ENCODE data around the gene PLAC9.

PLAC9 gene

GRCh38 chr10:80160361-80161320, 28.1 kb downstream of the PLAC9 start:
- no peak for DNase-seq (ENCODE audit: low spot score)

GRCh38 chr10:80161321-80162083, 29.0 kb downstream of the PLAC9 start:
- no peak for DNase-seq (ENCODE audit: low spot score)

- peak; percentile 69 for DNase-seq (ENCODE audit: low spot score)
These were observed 31.3 kb downstream of the PLAC9 start for GRCh38 chr10:80163741-80164341.

- no peak for DNase-seq (ENCODE audit: low spot score)
These were observed 32.1 kb downstream of the PLAC9 start for GRCh38 chr10:80164596-80164995.

GRCh38 chr10:80165173-80165572, 32.6 kb downstream of the PLAC9 start:
- peak; percentile 83 for DNase-seq (ENCODE audit: low spot score)

GRCh38 chr10:80166581-80167470, 34.3 kb downstream of the PLAC9 start:
- no peak for DNase-seq (ENCODE audit: low spot score)

GRCh38 chr10:80167471-80168161, 35.1 kb downstream of the PLAC9 start:
- no peak for DNase-seq (ENCODE audit: low spot score)

GRCh38 chr10:80168162-80168511, 35.6 kb downstream of the PLAC9 start:
- no peak for DNase-seq (ENCODE audit: low spot score)

GRCh38 chr10:80168679-80169380, 36.3 kb downstream of the PLAC9 start:
- no peak for DNase-seq (ENCODE audit: low spot score)

- no peak for DNase-seq (ENCODE audit: low spot score)
These were observed 37.5 kb downstream of the PLAC9 start for GRCh38 chr10:80170026-80170425.

GRCh38 chr10:80170641-80171040, 38.1 kb downstream of the PLAC9 start:
- no peak for DNase-seq (ENCODE audit: low spot score)

- DNase-seq (ENCODE audit: low spot score), result no peak
These were observed 38.7 kb downstream of the PLAC9 start for GRCh38 chr10:80171248-80171660.

- no peak for DNase-seq (ENCODE audit: low spot score)
These were observed 40.4 kb downstream of the PLAC9 start for GRCh38 chr10:80172896-80173295.

GRCh38 chr10:80173466-80173865, 40.9 kb downstream of the PLAC9 start:
- DNase-seq (ENCODE audit: low spot score), result no peak

GRCh38 chr10:80174641-80175395, 42.3 kb downstream of the PLAC9 start:
- DNase-seq (ENCODE audit: low spot score), result no peak

GRCh38 chr10:80176526-80176925, 44.0 kb downstream of the PLAC9 start:
- no peak for DNase-seq (ENCODE audit: low spot score)

GRCh38 chr10:80177781-80178636, 45.5 kb downstream of the PLAC9 start:
- DNase-seq (ENCODE audit: low spot score), result peak; percentile 43

- DNase-seq (ENCODE audit: low spot score), result no peak
These were observed 50.5 kb downstream of the PLAC9 start for GRCh38 chr10:80182986-80183385.

GRCh38 chr10:80183436-80183835, 50.9 kb downstream of the PLAC9 start:
- DNase-seq (ENCODE audit: low spot score), result no peak

Data from hepatic stellate cell (primary cell).